PFSK-1 (cell line): Measurements from ENCODE around the gene SLIT3.

Source experiments
- FOXP2 ChIP-seq: optimal IDR thresholded peaks from 2 replicates; pipeline ENCODE3; 2011; ENCODE audit warnings: borderline replicate concordance, control low read depth, inconsistent platforms; ENCODE audit not compliant: insufficient read depth; ENCODE audit errors: extremely low read length, extremely low read depth
- POLR2AphosphoS5 ChIP-seq: IDR thresholded peaks from 2 replicates; pipeline ENCODE4 v1.6.1; 2012; ENCODE audit warnings: low read depth, mild to moderate bottlenecking, control low read depth, low read length, moderate library complexity
- SIN3A ChIP-seq: IDR thresholded peaks from 2 replicates; pipeline ENCODE4 v1.6.1; 2012; ENCODE audit warnings: mild to moderate bottlenecking, low read length, moderate library complexity, borderline replicate concordance; ENCODE audit not compliant: insufficient read depth
- TAF1 ChIP-seq: IDR thresholded peaks from 2 replicates; pipeline ENCODE4 v1.6.1; 2012; ENCODE audit warnings: low read length, control low read depth, borderline replicate concordance; ENCODE audit not compliant: insufficient read depth
- TF ChIP-seq, protein P1 (sequence below), 2 experiments: IDR thresholded peaks; 2 replicates each; pipeline versions ENCODE4 v1.6.1 to v1.8.0; 2011 to 2012; ENCODE audit warnings: low read depth in 2 of 2, low read length in 2 of 2, control low read depth in 1 of 2, inconsistent platforms in 1 of 2, mild to moderate bottlenecking in 1 of 2, moderate library complexity in 1 of 2; ENCODE audit not compliant: insufficient read depth in 1 of 2

SLIT3 gene

DNA sequence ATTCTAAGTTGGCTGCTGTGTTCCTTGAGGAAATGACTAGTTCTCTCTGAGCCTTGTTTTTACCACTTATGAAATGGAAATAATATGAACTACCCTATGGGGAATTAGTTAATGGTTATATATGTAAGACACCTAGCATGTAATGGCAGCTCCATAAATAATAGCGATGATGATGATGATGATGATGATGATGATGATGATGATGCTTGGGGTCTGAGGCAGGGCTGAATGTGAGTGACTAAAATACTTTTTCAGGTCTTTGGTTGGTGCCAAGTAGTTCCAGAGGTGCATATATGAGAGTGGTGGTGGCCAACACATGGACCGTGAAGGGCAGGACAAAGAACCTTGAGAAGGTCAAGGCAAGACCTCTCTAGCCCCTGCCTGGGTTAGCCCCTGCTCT, 598.4 kb downstream of the SLIT3 start:
- TF ChIP-seq TAF1, result no peak
- no peak for TF ChIP-seq POLR2AphosphoS5
- TF ChIP-seq, protein P1, sequence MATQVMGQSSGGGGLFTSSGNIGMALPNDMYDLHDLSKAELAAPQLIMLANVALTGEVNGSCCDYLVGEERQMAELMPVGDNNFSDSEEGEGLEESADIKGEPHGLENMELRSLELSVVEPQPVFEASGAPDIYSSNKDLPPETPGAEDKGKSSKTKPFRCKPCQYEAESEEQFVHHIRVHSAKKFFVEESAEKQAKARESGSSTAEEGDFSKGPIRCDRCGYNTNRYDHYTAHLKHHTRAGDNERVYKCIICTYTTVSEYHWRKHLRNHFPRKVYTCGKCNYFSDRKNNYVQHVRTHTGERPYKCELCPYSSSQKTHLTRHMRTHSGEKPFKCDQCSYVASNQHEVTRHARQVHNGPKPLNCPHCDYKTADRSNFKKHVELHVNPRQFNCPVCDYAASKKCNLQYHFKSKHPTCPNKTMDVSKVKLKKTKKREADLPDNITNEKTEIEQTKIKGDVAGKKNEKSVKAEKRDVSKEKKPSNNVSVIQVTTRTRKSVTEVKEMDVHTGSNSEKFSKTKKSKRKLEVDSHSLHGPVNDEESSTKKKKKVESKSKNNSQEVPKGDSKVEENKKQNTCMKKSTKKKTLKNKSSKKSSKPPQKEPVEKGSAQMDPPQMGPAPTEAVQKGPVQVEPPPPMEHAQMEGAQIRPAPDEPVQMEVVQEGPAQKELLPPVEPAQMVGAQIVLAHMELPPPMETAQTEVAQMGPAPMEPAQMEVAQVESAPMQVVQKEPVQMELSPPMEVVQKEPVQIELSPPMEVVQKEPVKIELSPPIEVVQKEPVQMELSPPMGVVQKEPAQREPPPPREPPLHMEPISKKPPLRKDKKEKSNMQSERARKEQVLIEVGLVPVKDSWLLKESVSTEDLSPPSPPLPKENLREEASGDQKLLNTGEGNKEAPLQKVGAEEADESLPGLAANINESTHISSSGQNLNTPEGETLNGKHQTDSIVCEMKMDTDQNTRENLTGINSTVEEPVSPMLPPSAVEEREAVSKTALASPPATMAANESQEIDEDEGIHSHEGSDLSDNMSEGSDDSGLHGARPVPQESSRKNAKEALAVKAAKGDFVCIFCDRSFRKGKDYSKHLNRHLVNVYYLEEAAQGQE (IDR thresholded peaks at IDR 0.05; ENCODE audit: insufficient read depth in 1 of 2, low read depth in 2 of 2, low read length in 2 of 2), result no peak
- TF ChIP-seq FOXP2, result no peak
- no peak for TF ChIP-seq SIN3A

GRCh38 chr5:168701641-168702040, 599.3 kb downstream of the SLIT3 start:
- TF ChIP-seq, protein P1 (IDR thresholded peaks at IDR 0.05; ENCODE audit: insufficient read depth in 1 of 2, low read depth in 2 of 2, low read length in 2 of 2), result no peak
- TF ChIP-seq POLR2AphosphoS5, result no peak
- no peak for TF ChIP-seq SIN3A
- TF ChIP-seq FOXP2, result no peak
- no peak for TF ChIP-seq TAF1

DNA sequence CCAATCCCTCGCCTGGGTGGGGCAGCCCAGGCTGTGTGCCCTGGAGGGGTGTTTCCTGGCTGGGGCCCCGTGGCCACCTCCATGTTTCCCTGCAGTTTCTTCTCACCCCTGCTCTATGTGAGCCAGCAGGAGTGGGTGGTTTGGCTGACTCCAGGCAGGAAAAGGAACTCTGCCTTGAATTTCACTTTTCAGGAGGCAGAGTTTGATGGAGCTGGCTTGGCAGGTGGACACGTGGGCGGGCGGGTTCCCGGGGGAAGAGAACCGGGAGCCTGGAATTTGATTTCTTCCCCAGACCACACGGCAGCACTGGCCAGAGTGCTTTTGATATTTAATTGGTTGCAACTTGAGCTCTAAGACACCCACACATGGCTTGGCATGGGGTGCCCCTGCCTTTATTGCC, 601.9 kb downstream of the SLIT3 start:
- TF ChIP-seq POLR2AphosphoS5 (no peak), SIN3A (no peak), TAF1 (no peak), FOXP2 (no peak)
- TF ChIP-seq, protein P1 (IDR thresholded peaks at IDR 0.05; ENCODE audit: insufficient read depth in 1 of 2, low read depth in 2 of 2, low read length in 2 of 2), result no peak

- no peak for TF ChIP-seq FOXP2
- TF ChIP-seq POLR2AphosphoS5, result no peak
- no peak for TF ChIP-seq SIN3A
- TF ChIP-seq, protein P1 (IDR thresholded peaks at IDR 0.05; ENCODE audit: insufficient read depth in 1 of 2, low read depth in 2 of 2, low read length in 2 of 2), result no peak
- no peak for TF ChIP-seq TAF1
Observed at GRCh38 chr5:168697034-168697720, 603.8 kb downstream of the SLIT3 start.

- no peak for TF ChIP-seq TAF1
- no peak for TF ChIP-seq FOXP2
- TF ChIP-seq, protein P1 (IDR thresholded peaks at IDR 0.05; ENCODE audit: insufficient read depth in 1 of 2, low read depth in 2 of 2, low read length in 2 of 2), result no peak
- no peak for TF ChIP-seq POLR2AphosphoS5
- TF ChIP-seq SIN3A, result no peak
Observed at GRCh38 chr5:168696611-168697010, 604.3 kb downstream of the SLIT3 start.
